ENCODE results near the gene TRAPPC1.

TRAPPC1 gene

DNA sequence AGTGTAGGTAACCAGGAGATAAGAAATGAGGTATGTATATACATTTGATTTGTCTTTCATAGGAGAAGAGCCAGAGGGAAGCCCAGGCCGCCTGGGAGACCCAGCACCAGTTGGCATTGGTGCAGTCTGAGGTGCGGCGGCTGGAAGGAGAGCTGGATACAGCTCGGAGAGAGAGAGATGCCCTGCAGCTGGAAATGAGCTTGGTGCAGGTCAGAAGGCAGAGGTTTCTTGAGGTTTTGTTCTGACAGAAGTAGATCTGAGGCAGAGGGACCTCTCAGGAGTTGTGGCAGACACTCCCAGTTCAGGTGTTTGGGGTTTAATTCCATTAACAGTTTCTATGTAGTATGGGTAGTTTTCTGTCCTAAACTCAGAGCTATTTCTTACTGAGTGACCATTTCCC lies 8.3 kb upstream of the TRAPPC1 start:
- DNase-seq, result no peak

DNA sequence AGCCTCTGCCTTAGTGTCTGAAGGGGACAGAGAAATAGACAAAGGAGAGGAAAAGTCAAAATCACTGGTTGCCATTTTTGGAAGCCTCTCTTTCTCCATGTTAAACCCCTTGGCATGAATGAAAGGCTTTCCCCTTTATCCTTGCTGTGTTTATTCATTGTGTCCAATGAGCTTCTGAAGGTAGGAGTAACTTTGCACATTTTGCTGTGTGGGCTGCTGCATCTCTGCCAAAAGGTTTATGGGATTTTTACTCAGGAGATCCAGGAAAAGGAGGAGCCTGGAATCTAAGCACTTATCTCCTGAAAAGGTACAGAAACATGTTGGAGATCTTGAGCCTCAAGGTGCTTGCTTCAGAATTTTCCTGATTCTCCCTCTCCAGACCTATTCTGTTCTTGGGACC lies 4.1 kb upstream of the TRAPPC1 start:
- no peak for DNase-seq

DNA sequence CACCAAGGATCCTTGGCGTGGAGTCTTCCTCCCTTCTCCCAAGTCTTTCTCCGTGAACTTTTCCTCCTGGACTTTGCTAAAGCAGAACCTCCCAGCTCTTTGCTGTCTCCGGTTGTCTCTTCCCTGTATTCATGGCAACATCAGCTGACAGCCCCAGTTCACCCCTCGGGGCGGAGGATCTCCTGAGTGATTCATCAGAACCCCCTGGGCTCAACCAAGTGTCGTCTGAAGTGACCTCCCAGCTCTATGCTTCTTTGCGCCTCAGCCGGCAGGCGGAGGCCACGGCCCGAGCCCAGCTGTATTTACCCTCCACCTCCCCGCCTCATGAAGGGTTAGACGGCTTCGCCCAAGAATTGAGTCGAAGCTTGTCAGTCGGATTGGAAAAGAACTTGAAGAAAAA lies 1.2 kb upstream of the TRAPPC1 start:
- DNase-seq, result peak; percentile 34

DNA sequence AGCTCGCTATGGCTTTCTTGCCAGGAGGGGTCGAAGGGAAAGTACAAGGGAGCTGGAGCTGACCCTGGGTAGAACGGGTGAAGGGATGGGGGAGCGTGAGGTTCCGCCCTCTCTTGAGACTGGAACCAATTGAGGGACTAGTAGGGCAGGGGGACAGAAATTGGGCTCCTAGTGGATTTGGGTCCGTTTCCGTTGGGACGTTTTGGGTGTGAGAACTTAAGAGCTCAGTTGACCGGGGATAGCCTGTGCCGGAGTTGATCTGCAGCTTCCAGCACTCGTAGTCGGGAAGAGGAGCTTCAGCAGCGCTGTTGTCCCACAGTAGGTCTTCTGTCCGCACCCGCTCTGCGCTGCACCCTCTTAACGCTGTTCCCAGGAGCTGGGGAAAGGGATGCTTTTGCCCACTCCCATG lies 741 bp upstream of the TRAPPC1 start:
- DNase-seq, result no peak

DNA sequence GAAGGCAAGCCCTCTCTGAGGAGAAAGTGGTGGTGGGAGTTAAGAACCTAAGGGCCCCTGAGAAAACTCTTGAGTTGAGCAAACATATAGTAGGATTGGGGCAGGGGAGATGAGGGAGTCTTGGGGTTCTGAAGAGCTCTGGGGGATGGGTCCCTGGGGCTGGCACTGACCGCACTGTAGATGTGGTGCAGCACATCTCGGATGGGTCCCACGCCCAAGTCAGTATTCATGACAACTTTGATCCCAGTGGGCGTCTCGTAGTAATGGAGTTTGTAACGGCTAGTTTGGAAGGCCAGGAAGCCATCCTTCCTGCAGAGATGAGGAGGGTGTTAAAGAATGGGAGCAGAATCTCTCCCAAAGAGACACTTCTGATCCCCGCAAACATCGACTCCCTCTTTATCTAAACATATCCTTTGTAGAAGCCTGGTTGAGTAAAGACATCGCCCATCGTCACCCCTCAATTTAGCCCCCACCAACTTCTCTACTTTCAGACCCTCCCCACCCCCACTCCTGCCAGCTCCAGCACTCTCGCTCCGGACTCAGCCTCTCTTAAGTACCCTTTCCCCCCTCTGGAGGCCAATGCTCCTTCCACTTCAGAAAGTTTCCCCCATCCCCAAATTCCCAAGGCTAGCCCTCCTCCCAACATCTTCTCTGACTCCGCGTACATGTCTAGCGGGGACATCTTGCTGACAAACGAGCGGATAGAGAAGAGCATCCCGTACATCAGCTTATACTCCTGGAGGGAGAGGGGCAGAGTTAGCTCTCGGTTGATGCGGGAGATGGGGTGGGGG lies 710 bp downstream of the TRAPPC1 start:
- no peak for DNase-seq

DNA sequence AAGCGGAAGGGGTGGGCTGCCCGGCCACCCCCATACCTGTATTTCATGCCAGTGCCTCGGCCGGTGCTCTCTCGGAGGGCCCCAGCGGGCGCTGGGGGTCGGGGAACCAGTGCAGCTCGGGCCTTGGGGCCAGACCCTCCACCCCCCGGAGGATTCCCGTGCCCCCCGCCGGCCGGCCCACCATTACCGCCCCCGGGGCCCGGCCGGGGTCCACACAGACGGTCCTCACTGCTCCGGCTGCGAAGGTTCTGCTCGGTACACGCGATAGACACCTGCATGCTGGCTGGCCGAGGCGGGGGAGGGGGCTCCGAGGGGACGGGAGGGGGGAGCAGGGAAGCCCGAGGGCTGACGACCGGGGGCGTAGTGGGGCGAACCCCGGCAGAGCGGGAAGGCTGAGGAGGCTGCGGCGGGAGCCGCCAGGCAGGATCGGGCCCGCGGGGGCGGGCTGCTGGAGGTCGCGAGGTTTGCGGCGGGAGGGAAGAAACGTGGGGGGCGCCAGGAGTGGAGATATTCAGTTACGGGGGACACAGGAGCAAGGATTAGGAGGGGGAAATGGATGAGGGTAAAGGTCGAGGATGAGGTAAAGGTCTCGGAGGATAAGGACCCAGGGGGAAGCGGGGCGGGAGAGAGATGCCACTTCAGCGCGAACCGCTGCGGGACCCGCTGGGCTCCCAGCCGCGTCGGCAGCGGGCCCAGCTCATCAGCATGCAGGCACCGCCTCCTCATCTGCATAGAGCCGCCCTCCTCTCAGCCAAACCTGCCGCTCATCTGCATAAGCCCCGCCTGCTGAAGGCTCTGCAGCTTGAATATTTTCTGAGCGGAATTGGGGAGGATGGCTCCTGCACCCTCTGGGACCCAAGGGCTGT lies 2.4 kb downstream of the TRAPPC1 start, which contains the start of gene KCNAB3:
TSS of gene KCNAB3 (minus strand) at position 699 of the 866 bp plus-strand sequence. CDS start at position 278, 421 bp downstream.
- peak; percentile 39 for DNase-seq

DNA sequence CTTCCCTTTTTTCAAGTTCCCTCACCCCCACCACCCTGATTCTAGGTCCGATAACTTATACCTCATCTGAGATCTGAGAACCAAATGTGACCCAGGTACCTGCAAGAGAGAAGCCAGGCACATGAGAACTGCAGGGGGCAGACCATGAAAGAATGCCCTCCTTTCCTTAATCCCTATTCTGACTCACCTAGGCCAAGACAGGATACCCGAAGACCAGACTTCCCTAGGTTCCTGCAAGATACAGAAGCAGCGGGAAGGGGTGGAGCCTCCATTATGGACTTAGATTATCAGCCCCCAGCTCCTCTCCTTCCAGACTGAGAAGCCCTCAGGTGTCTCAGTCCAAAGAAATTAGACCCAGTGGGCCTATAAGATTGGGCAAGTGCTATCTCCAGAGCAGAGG lies 4.2 kb downstream of the TRAPPC1 start:
- DNase-seq, result no peak

DNA sequence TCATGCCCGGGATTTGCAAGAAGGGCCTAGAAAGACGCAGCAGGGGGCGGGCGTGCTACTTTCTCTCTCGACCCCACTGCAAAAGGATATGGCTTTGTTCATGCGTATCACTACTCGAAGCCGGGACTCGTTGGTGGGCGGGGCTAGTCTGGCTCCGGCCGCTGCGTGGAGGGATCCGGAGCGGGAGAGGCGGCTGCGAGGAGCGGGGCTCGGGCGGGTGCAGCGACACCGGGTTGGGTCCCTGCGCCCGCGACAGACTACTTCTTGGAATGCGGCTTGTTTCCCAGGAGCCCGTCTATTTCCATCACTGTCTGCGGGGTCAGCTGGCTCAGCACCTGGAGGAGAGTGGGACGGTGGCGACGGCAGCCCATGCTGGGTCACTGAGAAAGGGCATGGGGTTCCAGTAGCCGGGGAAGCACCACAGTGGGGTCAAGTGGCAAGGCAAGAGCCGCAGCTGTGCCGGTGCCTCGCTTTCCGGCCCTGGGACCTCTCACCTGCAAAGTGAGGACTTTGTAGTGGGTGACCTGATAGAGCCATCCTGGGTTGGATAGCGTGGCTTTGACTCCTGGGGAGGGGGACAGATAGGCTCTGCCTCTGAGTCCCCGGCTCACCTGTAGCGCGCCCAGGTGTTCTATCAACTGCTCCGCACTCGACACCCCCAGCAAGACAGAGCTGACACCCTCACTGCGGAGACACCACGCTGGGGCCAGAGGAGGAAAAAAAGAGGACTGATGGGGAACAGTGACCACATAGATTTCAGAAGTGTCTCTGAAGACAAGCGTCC lies 8.7 kb downstream of the TRAPPC1 start:
- DNase-seq, result peak; percentile 85

DNA sequence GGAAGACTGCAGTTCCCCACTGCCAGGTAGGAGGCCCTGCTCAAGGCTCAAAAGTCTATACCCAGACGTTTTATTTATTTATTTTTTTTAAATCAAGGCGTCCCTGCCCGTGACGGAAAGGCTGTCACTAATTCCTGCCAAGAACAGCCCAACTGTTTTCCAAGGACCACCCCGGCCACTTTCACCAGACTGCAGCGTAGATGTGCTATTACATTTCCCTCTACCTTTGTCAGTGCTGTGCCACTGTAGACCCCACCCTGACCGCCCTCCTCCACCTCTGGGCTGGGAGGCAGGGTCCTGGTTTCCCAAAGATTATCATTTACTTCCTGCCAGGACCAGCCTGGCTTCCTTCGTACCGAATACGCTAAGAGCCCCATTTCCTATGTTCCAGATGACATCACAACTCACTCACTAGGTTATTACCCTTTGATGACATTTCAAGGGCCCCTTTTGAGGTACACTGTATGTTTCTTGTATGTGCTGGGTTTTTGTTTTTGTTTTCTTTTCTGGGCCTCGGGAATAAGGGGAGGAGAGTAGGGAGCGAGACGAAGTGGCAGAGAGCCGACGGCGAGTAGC lies 9.4 kb downstream of the TRAPPC1 start:
- DNase-seq, result no peak

DNA sequence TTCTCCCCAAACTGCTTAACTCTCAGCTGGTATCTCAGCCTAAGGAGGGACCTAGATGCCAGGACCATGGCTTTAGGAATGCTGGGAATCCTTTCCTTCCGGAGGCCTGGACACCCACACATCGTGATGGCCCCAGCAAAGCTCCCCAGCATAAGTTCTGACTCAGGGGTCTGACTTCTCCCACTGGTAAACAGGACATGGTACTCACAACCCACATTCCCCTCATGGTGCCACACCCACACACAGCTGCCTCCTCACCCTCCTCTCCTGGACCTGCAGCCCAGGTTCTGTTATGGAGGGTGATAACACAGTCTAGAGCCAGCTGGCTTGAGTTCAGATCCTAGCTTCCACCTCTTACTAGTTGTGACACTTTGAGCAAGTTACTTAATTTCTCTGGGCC lies 14.9 kb downstream of the TRAPPC1 start:
- no peak for DNase-seq

DNA sequence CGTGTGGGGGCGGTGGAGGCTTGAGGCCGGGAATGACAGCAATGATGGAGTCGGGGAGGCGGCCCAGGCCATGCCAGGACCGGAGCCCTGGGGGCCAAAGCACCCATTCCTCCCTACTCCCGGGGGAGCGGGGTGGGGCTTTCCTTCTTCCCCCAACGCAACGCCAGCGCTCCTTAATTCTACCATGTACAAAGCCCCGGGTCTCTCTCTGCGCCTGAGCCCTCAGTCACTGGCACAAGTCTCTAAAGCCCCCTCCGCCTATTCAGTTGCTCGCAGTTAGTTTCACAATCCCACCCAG lies 15.4 kb downstream of the TRAPPC1 start:
- peak; percentile 23 for DNase-seq

DNA sequence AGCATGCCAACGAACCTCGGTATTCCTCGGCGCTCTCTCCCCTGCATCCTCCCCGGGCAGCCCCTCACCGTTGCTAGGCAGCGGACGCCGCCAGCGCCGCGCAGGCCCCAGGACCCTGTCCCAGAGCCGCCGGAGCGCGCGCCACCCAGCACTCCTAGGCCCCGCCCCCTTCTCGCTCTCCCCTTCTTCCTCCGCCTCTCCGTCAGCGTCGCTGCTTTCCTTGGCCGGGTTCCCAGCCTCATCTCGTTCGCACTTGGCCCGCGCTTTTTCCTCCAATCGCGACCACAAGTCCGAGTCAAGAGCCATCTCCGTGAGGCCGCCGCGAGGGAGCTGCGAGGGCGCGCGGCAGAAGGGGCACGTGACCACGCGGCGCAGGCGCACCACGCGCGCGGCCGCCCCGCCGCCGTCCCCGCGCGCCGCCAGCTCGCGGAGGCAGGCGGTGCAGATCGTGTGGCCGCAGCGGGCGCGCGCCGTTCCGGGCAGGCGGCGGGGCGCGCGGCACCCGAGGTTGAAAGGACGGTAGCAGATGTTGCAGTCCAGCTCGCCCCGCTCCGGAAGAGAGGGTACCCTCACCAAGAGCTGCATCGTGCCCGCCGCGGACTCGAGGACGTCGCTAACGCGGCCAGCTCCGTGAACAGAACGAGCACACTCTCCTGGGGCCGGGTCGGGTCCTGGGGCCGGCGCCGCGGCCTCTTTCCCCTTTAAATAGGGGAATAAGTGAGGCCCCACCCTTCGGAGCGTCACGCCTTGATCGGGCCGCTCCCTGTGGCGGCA lies 15.9 kb downstream of the TRAPPC1 start, which contains the start of gene RNF227:
TSS of gene RNF227 (minus strand) at position 679 of the 774 bp plus-strand sequence. CDS start at position 585, 94 bp downstream.
- peak; percentile 79 for DNase-seq

DNA sequence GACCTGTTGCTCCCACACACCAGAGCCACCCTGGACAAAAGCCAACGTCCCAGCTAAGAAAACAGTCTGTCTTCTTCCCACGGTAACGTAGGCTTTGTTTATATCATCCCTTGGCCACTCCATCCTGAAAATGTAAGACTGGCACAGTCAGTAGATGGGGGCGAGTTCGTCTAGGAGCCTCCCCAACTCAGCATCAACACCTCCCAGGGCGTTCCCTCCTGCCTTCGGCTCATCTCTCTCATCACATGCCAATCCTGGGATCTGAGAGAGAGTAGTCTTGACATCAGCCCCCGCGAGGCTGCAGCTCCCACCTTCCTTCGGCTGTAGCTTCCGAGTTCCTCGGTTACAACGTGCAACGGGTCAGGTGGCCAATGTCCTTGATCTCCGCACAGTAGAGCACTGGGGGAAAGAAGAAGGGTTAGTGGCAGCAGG lies 16.6 kb downstream of the TRAPPC1 start:
- no peak for DNase-seq

DNA sequence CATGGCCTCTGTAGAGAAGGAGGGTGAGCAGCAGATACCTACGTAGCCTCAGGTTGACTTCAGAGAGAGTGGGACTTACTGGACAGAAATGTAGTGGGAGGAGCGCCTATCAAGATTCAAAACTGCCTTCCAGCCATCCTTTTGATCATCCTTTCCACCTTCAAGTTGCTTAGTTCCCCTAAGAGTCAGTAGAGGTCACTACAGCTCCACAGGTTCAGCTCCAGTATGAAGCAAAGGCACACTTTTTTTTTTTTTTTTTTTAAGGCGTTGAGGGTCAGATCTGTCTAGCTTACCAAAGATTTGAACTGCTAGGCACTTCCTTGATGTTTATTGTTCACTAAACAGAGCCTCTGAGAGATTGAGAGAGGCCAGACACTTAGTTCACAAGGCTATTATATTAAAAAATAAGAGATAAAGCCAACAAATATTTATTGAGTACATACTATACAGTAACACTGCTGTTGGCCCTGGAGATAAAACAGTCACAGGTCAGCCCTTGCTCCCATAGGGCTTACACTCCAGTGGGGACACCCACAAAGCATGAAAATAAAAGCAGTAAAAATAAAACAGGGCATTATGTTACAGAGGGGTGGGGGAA lies 18.7 kb downstream of the TRAPPC1 start:
- no peak for DNase-seq

DNA sequence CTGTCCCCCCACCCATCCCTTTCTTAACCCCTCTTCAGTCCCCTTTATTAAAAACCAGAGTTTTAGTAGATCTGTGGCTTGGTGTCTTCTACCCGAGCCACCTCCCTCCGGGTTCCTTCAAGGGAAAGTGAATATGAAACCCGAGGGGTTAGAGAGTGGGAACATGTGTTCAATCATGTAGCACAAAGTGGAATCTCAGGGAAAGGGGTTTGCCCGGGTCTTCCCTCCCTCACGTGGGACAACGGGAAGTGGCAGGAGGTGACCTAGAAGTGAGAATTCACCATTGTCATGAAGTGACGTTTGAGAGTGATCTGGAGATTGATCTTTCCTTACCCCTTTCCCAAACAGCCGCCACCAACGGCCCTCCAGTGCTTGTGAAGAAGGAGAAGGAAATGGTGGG lies 20.6 kb downstream of the TRAPPC1 start:
- DNase-seq, result no peak

DNA sequence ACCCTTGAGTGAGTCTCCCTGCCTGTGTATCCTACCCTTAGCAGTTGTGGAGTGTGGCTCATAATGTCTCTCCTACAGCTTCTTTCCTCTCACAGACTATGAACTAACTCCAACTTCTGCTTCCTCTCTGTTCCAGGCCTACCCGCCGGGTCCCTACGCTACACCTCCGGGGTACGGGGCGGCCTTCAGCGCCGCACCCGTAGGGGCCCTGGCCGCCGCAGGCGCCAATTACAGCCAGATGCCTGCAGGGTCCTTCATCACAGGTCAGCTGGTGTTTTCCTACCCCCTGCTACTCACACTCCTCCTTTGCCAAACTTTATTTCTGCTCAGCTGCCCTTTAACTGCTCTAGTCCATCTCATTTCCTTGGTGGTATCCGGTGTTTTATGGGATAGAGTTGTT lies 21.0 kb downstream of the TRAPPC1 start:
- DNase-seq, result no peak

DNA sequence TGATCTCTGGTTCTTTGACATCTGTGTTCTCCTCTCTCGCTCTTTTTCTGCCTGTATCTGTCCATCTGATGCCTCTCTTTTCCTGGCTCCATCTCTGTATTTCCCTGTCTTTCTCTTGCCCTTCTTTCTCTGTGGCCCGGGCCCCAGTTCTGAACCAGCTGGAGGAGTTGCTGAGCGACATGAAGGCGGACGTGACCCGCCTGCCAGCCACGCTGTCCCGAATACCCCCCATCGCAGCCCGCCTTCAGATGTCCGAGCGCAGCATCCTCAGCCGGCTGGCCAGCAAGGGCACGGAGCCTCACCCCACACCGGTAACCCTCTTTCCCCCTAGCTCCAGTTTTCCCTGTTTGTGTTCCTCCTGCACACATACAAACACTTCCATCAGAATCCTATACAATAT lies 21.5 kb downstream of the TRAPPC1 start:
- no peak for DNase-seq

DNA sequence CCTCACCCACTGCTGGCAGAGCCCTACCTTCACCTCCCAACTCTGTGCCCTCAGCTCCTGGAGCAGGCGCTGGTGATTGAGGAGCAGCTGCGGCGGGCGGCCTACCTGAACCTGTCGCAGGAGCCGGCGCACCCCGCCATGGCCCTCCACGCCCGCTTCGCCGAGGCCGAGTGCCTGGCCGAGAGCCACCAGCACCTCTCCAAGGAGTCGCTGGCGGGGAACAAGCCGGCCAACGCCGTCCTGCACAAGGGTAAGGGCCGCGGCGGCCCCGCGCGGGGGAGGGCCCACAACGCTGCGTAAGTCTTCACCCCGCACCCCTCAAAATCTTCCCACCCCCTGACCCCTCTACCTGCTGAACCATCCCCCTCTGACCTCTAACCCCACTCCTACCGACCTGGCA lies 22.7 kb downstream of the TRAPPC1 start:
- DNase-seq, result no peak

DNA sequence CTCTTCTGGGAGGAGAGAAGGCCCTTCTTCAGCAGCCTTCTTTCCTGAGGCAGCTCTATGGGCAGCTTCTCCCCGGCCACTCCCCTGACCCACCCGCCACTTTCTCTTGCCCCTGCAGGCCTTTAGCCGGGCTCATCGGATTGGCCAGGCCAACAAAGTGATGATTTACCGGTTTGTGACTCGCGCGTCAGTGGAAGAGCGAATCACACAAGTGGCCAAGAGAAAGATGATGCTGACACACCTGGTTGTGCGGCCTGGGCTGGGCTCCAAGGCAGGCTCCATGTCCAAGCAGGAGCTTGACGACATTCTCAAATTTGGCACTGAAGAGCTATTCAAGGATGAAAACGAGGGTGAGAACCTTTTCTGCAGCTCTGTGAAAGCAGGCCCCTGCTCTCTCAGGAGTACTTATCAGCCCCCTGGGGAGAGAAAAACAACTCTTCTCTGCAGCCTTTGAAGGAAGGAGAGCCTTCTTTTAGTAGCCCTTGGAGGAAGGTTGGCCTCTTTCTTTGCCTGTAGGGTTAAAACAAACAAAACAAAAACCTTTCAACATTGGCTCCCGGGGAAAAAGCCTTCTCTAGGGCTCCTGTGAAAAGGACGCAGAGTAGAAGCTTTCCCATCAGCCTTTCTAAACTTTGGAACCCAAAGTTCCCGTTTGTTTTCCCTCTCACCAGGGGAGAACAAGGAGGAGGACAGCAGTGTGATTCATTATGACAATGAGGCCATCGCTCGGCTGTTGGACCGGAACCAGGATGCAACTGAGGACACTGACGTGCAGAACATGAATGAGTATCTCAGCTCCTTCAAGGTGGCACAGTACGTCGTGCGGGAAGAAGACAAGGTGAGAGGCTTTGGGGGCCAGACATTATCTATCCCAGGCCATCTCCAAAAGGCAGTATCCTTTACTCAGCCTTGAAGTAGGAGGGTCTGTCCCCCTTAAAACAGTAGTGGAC lies 28.3 kb downstream of the TRAPPC1 start:
- DNase-seq, result no peak

DNA sequence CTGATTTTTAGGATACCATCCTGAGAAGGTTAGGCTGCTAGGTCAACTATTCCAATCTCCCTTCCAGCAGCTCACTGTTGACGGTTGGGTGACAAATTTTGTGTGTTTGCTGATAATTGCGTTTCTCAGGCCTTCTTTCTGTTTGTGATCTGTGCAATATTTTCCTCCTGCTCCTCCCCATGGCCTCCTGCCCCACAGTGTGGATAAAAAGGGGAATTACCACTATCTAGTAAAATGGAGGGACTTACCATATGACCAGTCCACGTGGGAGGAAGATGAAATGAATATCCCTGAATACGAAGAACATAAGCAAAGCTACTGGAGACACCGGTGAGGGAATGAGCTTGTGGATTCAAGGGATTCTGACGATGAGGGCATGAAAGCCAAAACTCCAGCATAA lies 34.0 kb downstream of the TRAPPC1 start:
- no peak for DNase-seq

All from activated CD8-positive, alpha-beta memory T cell treated with anti-CD3 and anti-CD28 coated beads, Interleukin-2, amount 50 U/mL, for 4 hours (primary cell).